Chondrocyte (in vitro differentiated cells): ENCODE data around the gene SLC39A11. TPM values are rescaled to one million over a fixed set of nuclear protein-coding genes. Genes with fewer than 3 reads are reported as not detected.
A peak's percentile ranks its signal among the peaks of the same experiment; 100 is the strongest.

Source experiments
- DNase-seq: peaks from one replicate; pipeline ENCODE4 v3.0.0; 2021; ENCODE audit warnings: mixed read lengths, low spot score
- H3K27ac Mint-ChIP-seq: one replicate; pipeline ENCODE4 v1.8.0; 2021; ENCODE audit warnings: mild to moderate bottlenecking, moderate library complexity, mixed read lengths; ENCODE audit not compliant: unreplicated experiment
- H3K27me3 Mint-ChIP-seq: 2 replicates; pipeline ENCODE4 v1.8.0; 2021; ENCODE audit warnings: low read depth, mixed read lengths
- H3K36me3 Mint-ChIP-seq: 2 replicates; pipeline ENCODE4 v1.8.0; 2021; ENCODE audit warnings: low read depth, mixed read lengths
- H3K4me1 Mint-ChIP-seq: 2 replicates; pipeline ENCODE4 v1.8.0; 2021; ENCODE audit warnings: low read depth, mild to moderate bottlenecking, mixed read lengths
- H3K4me3 Mint-ChIP-seq: one replicate; pipeline ENCODE4 v1.8.0; 2021; ENCODE audit warnings: mild to moderate bottlenecking, moderate library complexity, mixed read lengths; ENCODE audit not compliant: unreplicated experiment
- H3K9me3 Mint-ChIP-seq: 2 replicates; pipeline ENCODE4 v1.8.0; 2021; ENCODE audit warnings: low read depth, mixed read lengths
- total RNA-seq: library from RNA; stranded (reverse); gene quantifications from 3 replicates; pipeline ENCODE4 v1.2.1, GENCODE V29; 2021
- TF ChIP-seq, protein P1 (sequence below): fragments of 200-600 bp; sonication (generic); IDR thresholded peaks from 2 replicates; pipeline ENCODE4 v1.5.0; 2021; ENCODE audit warnings: antibody characterized with exemption, mild to moderate bottlenecking, moderate library complexity

The SLC39A11 gene
- total RNA-seq, 1 donor from 2014 or later: 25.3 TPM

DNA sequence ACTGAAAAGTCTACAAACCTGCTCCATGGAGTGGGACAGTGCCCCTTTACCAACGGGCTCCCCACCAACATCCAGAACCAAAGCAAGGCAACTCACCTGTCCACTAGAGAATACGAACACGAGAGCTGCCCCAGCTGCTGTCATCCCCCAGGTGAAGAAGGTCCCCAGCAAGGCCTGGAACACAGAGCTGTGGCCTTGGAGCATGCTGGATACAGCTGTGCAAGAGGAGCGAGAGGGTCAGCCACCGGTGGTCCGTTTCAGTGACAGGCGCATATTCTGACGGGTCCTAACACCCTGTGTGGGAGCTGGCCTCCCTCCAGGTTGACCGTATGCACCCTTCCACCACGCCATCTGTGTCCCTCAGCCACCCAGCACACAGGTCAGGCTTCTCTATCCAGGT, 3.9 kb downstream of the SLC39A11 start:
- peaks cover 15% of the 10 kb centered on the region for H3K36me3 Mint-ChIP-seq
- no peaks in the 10 kb centered on the region for H3K27me3 Mint-ChIP-seq
- peaks cover 27% of the 10 kb centered on the region for H3K4me1 Mint-ChIP-seq
- no peak overlapping the region for H3K27ac Mint-ChIP-seq
- DNase-seq: no peak
- H3K9me3 Mint-ChIP-seq: peaks cover 3% of the 10 kb centered on the region
- H3K4me3 Mint-ChIP-seq: no peak overlapping the region
- TF ChIP-seq, protein P1, sequence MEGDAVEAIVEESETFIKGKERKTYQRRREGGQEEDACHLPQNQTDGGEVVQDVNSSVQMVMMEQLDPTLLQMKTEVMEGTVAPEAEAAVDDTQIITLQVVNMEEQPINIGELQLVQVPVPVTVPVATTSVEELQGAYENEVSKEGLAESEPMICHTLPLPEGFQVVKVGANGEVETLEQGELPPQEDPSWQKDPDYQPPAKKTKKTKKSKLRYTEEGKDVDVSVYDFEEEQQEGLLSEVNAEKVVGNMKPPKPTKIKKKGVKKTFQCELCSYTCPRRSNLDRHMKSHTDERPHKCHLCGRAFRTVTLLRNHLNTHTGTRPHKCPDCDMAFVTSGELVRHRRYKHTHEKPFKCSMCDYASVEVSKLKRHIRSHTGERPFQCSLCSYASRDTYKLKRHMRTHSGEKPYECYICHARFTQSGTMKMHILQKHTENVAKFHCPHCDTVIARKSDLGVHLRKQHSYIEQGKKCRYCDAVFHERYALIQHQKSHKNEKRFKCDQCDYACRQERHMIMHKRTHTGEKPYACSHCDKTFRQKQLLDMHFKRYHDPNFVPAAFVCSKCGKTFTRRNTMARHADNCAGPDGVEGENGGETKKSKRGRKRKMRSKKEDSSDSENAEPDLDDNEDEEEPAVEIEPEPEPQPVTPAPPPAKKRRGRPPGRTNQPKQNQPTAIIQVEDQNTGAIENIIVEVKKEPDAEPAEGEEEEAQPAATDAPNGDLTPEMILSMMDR: no peak

DNA sequence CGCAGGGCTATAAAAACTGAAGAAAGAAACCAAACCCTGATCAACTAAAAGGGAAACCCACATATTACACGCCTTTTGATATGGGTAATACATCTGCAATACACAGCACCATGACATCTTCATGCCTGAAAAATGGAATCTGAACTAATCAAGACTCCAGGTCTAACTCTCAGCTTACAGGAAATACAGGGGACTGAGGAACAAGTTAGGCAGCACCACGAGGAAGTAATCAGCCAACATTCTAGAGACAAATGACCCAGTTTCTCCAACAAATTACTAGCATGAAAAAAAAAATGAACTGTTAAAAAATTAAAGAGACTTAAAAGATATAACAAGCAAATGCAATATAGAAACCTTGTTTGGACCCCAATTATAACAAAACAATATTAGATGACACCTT, 9.1 kb downstream of the SLC39A11 start:
- Mint-ChIP-seq H3K36me3 (peaks cover 37% of the 10 kb centered on the region), H3K27ac (no peak overlapping the region), H3K27me3 (no peaks in the 10 kb centered on the region), H3K4me3 (no peak overlapping the region), H3K4me1 (no peaks in the 10 kb centered on the region), H3K9me3 (peaks cover 13% of the 10 kb centered on the region)
- TF ChIP-seq, protein P1: no peak
- DNase-seq: no peak

DNA sequence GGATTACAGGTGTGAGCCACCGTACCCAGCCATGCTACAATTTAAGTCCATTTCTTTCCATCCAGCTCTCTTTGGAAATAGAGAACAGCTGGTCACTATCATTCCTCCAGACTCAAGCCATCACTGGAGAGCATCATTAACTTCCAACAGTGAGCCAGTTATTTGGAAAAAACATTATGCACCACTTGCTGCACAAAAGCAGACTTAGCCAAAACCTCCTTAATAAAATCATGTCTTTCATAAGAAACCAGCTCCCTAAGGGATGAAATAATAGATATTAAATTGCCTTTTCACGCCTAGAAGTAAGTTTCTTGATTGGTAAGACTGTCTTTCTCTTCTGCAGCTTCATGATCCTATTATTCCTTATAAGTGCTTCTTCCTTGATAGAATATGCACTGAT, 17.9 kb downstream of the SLC39A11 start:
- TF ChIP-seq, protein P1: no peak
- Mint-ChIP-seq H3K36me3 (peaks cover 8% of the 10 kb centered on the region), H3K4me3 (no peak overlapping the region), H3K4me1 (peaks cover 22% of the 10 kb centered on the region), H3K27ac (no peak overlapping the region), H3K27me3 (no peaks in the 10 kb centered on the region), H3K9me3 (no peaks in the 10 kb centered on the region)
- DNase-seq: no peak

DNA sequence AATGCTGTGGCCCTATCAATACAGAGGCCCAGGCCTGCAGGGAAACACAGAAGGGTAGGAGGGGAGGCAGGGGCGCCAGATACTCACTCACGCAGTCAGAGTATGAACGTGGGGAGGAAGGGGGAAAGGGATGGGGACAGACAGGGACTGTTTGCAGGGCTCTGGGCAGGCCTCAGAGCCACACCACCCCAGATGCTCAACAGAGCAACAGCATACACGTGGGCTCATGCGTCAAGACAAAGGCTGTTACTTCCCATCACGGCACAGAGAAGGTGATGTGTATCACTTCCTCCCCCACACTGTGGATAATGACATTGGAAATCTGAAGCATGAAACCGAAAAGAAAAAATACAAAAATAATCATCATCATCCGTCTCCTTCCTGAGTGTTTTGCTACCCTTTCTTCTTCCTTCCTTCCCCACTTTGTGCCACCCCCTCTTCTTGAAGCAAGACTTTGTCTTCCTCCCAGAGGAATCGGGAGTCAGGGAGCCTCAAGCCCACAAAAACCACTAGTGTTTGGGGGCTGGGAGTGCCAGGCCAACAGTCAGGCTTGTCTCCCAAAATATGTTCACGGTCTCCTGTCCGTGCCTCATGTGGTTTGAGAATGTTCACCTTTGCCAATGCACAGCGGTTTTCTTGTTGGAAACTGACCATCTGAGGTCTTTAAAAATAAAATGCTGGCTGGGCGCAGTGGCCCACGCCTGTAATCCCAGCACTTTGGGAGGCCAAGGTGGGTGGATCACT, 20.1 kb downstream of the SLC39A11 start:
- no peaks in the 10 kb centered on the region for H3K36me3 Mint-ChIP-seq

DNA sequence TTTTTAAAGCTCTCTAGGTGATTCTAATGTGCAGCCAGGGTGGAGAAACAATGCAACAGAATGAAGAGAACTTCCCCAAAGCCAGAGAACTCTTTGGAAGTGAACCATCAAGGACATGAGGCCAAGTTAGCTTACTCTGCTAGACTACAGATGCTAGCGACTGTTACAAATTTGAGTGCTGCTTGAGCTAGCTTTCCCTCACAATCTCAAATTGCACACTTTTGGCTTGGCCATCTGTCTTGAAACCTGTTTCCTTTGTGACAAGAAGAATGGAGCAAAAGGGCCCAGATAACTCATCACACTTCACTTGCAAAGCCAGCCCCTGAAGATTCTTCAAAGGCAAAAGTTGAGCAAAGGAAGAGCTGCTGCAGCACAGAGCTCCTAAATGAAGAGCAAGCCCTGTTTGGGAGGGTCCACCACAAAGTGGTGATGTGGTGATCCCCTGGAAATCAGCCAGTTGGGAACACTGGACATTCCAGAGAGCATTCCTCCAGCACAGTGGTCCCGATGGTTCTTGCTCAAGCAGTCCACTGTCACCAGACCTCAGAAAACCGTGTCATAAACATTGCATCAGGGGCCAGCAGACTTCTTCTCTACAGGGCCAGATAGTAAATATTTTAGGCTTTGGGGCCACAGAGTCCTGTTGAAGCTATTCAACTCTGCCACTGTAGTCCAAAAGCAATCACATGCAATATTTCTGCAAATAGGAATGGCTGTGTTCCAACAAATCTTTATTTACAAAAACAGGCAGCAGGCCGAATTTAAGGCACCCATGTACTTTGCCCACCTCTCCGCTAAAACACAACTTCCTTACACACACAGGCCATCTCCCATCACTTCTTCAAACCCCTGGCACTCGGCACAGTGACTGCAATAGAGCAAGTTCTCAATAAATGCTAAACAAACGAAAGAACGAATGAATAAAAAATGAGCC, 21.2 kb downstream of the SLC39A11 start:
- Mint-ChIP-seq H3K4me3 (no peak overlapping the region), H3K27me3 (no peaks in the 10 kb centered on the region), H3K4me1 (peaks cover 54% of the 10 kb centered on the region), H3K9me3 (no peaks in the 10 kb centered on the region), H3K27ac (peak overlapping the region; percentile 3), H3K36me3 (no peaks in the 10 kb centered on the region)
- DNase-seq: no peak
- TF ChIP-seq, protein P1: no peak

More for the DNA sequence above, 20.1 kb downstream of the SLC39A11 start:
- Mint-ChIP-seq H3K4me3 (no peak overlapping the region), H3K27me3 (no peaks in the 10 kb centered on the region), H3K4me1 (peaks cover 44% of the 10 kb centered on the region), H3K27ac (peak overlapping the region; percentile 75), H3K9me3 (no peaks in the 10 kb centered on the region)
- no peak for DNase-seq
- TF ChIP-seq, protein P1: no peak
